ENCODE data around the gene SS18L1. TPM values are rescaled to one million over a fixed set of nuclear protein-coding genes. Genes with fewer than 3 reads are reported as not detected.

The SS18L1 gene
- total RNA-seq, 1 experiment from 2014 or later: 28.1 TPM

DNA sequence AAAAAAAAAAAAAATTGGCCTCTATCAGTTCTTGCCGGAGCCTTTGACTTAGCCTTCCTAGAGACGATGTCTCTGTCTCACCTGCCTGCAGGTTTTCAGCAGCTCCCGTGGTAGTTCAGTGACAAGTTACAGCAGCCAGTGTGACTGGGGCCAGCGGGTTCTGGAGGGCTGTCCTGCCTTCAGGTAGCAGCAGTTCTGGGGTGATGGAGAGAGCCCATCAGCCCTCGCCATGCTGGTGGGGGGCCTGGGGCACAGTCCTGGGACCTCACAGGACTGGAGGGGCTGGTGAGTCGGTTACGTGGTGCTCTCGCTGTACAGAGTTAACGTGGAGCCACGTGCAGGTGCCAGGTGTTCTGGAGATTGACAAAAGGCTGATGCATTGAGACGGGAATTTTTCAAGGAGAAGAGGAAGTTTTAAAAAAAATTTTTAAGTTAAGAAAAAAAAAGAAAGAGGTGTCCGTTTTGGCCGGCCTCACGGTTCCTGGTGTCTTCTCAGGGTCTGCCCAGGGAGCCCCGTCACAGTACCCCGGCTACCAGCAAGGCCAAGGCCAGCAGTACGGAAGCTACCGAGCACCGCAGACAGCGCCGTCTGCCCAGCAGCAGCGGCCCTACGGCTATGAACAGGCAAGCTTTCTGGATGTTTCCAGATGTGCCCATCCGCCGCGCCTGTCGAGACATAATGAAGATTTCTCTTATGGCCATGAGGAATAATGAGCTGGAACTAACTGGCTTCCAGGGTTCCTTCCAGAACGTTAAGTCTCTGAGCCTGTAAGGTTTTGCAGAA, 30.6 kb downstream of the SS18L1 start:
- Histone ChIP-seq H3K36me3 (ENCODE audit: control insufficient read depth in 1 of 2, insufficient read depth in 2 of 2, low read length in 2 of 2) (peaks cover 0 to 8% of the 10 kb centered on the region in 2 experiments; a peak in 3 of 4 replicates), H3K4me1 (ENCODE audit: control insufficient read depth in 1 of 2, insufficient read depth in 2 of 2, low read length in 2 of 2) (no peaks in the 10 kb centered on the region), H3K9ac (ENCODE audit: low read length) (no peak overlapping the region), H2AFZ (ENCODE audit: low read depth, low read length, poor library complexity, severe bottlenecking) (no peak overlapping the region), H3K9me3 (ENCODE audit: control insufficient read depth in 1 of 2, insufficient read depth in 1 of 2, low read depth in 1 of 2, low read length in 2 of 2) (no peaks in the 10 kb centered on the region), H4K20me1 (ENCODE audit: insufficient read depth) (no peaks in the 10 kb centered on the region), H3K27me3 (ENCODE audit: insufficient read depth, low read length) (no peaks in the 10 kb centered on the region), H3K9me2 (ENCODE audit: insufficient read depth) (no peaks in the 10 kb centered on the region), H3K4me2 (ENCODE audit: low read length) (no peak overlapping the region), H3K4me3 (replicated peaks in 1 of 2; ENCODE audit: low read depth in 1 of 2, low read length in 2 of 2) (no peak overlapping the region), H3K79me2 (ENCODE audit: insufficient read depth, low read length) (no peaks in the 10 kb centered on the region), H3K27ac (ENCODE audit: low read depth, low read length) (no peak overlapping the region)
- DNase-seq (ENCODE audit: low read depth, low spot score) (no peak), ATAC-seq (no peak)
- CTCF ChIA-PET: no interaction called here
- POLR2A ChIA-PET: no interaction called here
- RAD21 ChIA-PET (ENCODE audit: low non-redundant PET in 1 of 2, low total read pairs in 2 of 2, uncharacterized antibody in 2 of 2, unreplicated experiment in 2 of 2): no interaction called here
- TF ChIP-seq SIN3A (IDR thresholded peaks at IDR 0.05; ENCODE audit: low read depth) (no peak), EGR1 (IDR thresholded peaks at IDR 0.05; ENCODE audit: low read depth) (no peak), ZNF274 (IDR thresholded peaks at IDR 0.05; ENCODE audit: low read depth, low read length) (no peak), CBX3 (IDR thresholded peaks at IDR 0.05; ENCODE audit: low read depth) (no peak), ZFX (IDR thresholded peaks at IDR 0.05) (no peak), YY1 (IDR thresholded peaks at IDR 0.05; ENCODE audit: extremely low read depth, insufficient replicate concordance, low read depth, low read length) (no peak), SRF (IDR thresholded peaks at IDR 0.05; ENCODE audit: low read depth) (no peak), POLR2AphosphoS5 (IDR thresholded peaks at IDR 0.05; ENCODE audit: low read depth, low read length) (no peak), MAX (IDR thresholded peaks at IDR 0.05) (no peak), POLR2A (IDR thresholded peaks at IDR 0.05; ENCODE audit: borderline replicate concordance, extremely low read depth, insufficient read depth, insufficient read length) (no peak), TCF7L2 (IDR thresholded peaks at IDR 0.05; ENCODE audit: borderline replicate concordance, extremely low read depth, insufficient read depth, insufficient read length) (no peak), FOSL1 (IDR thresholded peaks at IDR 0.05; ENCODE audit: low read depth) (no peak), EZH2phosphoT487 (IDR thresholded peaks at IDR 0.05; ENCODE audit: borderline replicate concordance) (no peak), RAD21 (IDR thresholded peaks at IDR 0.05; ENCODE audit: low read depth) (no peak), ELF1 (IDR thresholded peaks at IDR 0.05; ENCODE audit: borderline replicate concordance, low read depth) (no peak), CEBPB (IDR thresholded peaks at IDR 0.05; ENCODE audit: low read depth) (no peak), EZH2 (IDR thresholded peaks at IDR 0.05) (no peak)
- TF ChIP-seq, protein P1, sequence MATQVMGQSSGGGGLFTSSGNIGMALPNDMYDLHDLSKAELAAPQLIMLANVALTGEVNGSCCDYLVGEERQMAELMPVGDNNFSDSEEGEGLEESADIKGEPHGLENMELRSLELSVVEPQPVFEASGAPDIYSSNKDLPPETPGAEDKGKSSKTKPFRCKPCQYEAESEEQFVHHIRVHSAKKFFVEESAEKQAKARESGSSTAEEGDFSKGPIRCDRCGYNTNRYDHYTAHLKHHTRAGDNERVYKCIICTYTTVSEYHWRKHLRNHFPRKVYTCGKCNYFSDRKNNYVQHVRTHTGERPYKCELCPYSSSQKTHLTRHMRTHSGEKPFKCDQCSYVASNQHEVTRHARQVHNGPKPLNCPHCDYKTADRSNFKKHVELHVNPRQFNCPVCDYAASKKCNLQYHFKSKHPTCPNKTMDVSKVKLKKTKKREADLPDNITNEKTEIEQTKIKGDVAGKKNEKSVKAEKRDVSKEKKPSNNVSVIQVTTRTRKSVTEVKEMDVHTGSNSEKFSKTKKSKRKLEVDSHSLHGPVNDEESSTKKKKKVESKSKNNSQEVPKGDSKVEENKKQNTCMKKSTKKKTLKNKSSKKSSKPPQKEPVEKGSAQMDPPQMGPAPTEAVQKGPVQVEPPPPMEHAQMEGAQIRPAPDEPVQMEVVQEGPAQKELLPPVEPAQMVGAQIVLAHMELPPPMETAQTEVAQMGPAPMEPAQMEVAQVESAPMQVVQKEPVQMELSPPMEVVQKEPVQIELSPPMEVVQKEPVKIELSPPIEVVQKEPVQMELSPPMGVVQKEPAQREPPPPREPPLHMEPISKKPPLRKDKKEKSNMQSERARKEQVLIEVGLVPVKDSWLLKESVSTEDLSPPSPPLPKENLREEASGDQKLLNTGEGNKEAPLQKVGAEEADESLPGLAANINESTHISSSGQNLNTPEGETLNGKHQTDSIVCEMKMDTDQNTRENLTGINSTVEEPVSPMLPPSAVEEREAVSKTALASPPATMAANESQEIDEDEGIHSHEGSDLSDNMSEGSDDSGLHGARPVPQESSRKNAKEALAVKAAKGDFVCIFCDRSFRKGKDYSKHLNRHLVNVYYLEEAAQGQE (IDR thresholded peaks at IDR 0.05; ENCODE audit: low read depth): no peak
- TF ChIP-seq, protein P2, sequence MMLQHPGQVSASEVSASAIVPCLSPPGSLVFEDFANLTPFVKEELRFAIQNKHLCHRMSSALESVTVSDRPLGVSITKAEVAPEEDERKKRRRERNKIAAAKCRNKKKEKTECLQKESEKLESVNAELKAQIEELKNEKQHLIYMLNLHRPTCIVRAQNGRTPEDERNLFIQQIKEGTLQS (IDR thresholded peaks at IDR 0.05): no peak
- TF ChIP-seq, protein P3, sequence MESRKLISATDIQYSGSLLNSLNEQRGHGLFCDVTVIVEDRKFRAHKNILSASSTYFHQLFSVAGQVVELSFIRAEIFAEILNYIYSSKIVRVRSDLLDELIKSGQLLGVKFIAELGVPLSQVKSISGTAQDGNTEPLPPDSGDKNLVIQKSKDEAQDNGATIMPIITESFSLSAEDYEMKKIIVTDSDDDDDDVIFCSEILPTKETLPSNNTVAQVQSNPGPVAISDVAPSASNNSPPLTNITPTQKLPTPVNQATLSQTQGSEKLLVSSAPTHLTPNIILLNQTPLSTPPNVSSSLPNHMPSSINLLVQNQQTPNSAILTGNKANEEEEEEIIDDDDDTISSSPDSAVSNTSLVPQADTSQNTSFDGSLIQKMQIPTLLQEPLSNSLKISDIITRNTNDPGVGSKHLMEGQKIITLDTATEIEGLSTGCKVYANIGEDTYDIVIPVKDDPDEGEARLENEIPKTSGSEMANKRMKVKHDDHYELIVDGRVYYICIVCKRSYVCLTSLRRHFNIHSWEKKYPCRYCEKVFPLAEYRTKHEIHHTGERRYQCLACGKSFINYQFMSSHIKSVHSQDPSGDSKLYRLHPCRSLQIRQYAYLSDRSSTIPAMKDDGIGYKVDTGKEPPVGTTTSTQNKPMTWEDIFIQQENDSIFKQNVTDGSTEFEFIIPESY (IDR thresholded peaks at IDR 0.05; ENCODE audit: extremely low read depth, insufficient replicate concordance, low read length): no peak
- BruUV-seq (replicated peaks): no TSS peak
- intact Hi-C loops (cut with micrococcal nuclease): no loop called here

All from HCT116 (cell line).